Embryonic facial prominence (tissue), 1 donor: ENCODE results near the gene ZBTB42.
A peak's percentile ranks its signal among the peaks of the same experiment; 100 is the strongest.

Source experiments
- DNase-seq: peaks from one replicate; pipeline ENCODE4 v3.0.0-alpha.2; 2016; ENCODE audit errors: extremely low spot score

The ZBTB42 gene

GRCh38 chr14:104794993-104795780, 5.7 kb upstream of the ZBTB42 start, which contains the start of gene AKT1:
Gene AKT1 (minus strand): TSS chr14:104795748. CDS start chr14:104792643, 3,105 bp downstream.
- DNase-seq: no peak

- no peak for DNase-seq
Measured at GRCh38 chr14:104795781-104796686, 4.9 kb upstream of the ZBTB42 start.

- no peak for DNase-seq
Measured at GRCh38 chr14:104796687-104797081, 4.2 kb upstream of the ZBTB42 start.

- no peak for DNase-seq
Measured at GRCh38 chr14:104797115-104798044, 3.5 kb upstream of the ZBTB42 start.

GRCh38 chr14:104798300-104799243, 2.3 kb upstream of the ZBTB42 start:
- DNase-seq: no peak

GRCh38 chr14:104799244-104800014, 1.5 kb upstream of the ZBTB42 start:
- no peak for DNase-seq

- DNase-seq: peak; percentile 58
Measured at GRCh38 chr14:104800015-104800770, 708 bp upstream of the ZBTB42 start.

- no peak for DNase-seq
Measured at GRCh38 chr14:104801520-104802393, 856 bp downstream of the ZBTB42 start.

GRCh38 chr14:104802394-104803184, 1.7 kb downstream of the ZBTB42 start:
- DNase-seq: no peak

GRCh38 chr14:104803280-104803911, 2.5 kb downstream of the ZBTB42 start:
- DNase-seq: no peak

GRCh38 chr14:104803912-104804410, 3.1 kb downstream of the ZBTB42 start:
- no peak for DNase-seq

- no peak for DNase-seq
Measured at GRCh38 chr14:104804481-104805325, 3.8 kb downstream of the ZBTB42 start.

GRCh38 chr14:104805326-104805678, 4.4 kb downstream of the ZBTB42 start:
- no peak for DNase-seq

- DNase-seq: no peak
Measured at GRCh38 chr14:104805941-104806624, 5.2 kb downstream of the ZBTB42 start.
